GM19238 (cell line): Measurements from ENCODE around the gene IGFBP1.

Experiments
- DNase-seq: peaks from one replicate; pipeline ENCODE4 v3.0.0; 2011; ENCODE audit warnings: low spot score; ENCODE audit not compliant: insufficient read length

Gene IGFBP1

DNA sequence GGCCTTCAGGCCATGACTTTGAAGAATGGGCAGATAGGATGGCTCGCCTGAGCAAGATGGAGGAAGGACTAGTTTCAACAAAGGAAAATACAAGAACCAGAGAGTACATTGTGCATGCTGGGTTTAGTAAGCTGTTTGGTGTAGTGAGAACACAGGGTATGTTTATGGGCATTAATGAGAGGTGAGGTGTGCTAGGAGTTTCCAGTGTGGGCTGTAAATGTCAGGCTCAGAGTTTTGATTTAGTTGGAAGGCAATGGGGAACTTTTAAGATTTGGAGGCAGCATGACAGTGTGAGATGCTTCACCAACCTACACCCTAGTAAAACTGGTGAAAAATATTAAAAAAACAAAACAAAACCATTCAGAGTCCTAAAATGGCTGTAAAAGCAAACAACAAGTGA lies 13.3 kb downstream of the IGFBP1 start:
- DNase-seq = no peak

DNA sequence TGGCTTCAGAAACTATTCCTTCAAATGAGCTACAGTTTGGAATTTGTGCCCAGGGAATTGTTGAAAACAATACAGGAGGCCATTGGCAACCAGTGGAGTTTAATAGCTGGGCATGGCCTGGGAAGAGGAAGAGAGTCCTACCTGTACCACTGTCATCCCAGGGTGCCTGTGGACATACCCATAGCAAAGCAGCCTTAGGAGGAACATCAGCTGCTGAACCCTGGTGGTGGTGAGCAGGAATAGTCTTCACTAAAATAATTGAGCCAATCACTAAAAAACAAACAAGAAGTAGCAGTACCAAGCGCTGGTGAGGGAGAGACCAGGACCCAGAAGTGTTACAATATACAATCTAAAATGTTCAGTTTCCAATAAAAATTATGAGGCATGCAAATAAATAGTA lies 14.5 kb downstream of the IGFBP1 start:
- no peak for DNase-seq

DNA sequence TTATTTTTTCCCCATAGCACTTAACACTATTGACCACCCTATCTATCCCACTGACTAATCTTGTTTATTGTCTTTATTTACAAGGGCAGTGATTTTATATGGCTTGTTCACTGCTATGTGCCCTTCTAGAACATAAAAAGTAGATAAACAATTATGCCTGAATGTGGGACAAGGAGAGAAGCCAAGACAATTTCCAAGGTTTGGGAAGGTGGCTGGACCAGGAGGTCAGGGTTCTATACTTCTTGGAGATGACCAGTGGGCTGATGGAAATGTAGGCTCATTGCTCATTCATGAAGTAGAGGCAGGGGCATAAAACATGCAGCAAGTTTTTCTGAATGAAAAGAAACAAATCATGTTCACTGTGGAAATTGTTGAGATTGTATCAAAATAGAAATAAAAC lies 21.3 kb downstream of the IGFBP1 start:
- DNase-seq = no peak

GRCh38 chr7:45910855-45911254 lies 22.6 kb downstream of the IGFBP1 start:
- DNase-seq = no peak

DNA sequence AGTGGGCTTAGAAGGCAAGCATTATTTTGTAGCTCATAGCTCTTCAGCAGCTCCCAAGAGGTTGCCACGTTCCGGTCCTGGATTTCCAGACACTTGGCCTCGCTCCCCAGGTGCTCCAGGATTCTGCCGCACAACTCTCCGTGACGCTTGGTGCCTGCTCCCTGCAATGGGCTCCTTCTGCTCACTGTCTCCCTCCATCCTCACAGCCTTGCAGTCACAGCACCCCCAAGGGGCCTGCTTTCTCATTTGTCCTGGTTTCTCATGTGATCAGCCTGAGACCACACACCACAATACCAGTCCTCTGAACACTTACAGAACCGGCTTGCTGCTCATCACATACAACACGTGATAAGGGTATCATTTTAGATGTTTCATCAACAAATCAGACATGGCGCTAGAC lies 23.0 kb downstream of the IGFBP1 start:
- DNase-seq = no peak

DNA sequence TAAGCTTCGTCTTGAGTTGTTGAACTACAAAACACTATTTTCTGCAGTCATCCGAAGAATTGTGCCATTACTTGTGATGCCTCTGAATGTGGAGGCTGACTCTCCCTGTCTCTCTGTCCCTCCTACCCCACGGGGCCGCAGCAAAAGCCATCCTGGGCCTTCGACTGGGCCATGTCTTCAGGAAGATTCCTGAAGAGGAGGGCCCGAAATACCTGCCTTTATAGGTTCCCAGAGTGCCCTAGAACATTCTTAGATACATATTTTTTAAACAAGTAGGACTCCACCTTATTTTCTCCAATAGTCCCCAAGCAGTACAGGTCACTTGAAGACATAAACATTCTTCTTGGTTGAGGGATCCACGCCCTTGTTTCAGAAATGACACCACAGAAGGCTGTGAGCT lies 24.7 kb downstream of the IGFBP1 start:
- no peak for DNase-seq

DNA sequence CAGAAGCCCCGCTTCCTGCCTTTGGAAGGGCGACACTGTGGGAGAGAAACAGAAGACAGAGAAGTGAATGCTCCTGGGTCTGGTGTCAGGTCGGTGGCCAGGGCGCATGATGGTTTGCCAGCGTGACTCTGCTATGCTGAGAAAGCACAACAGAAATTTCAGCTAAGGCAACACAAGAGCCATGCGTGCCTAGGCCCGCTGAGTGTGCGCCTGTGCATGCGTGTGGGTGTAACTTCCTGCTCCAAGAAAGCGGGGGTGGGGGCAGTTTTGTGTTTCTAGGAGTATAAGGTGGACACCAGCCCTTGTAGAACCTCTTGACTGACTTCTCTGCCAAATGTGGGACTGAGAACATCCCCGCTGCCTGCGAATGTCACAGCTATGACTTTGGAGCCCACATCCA lies 26.6 kb downstream of the IGFBP1 start:
- DNase-seq = no peak

GRCh38 chr7:45915606-45916005 lies 27.3 kb downstream of the IGFBP1 start:
- DNase-seq = no peak

- DNase-seq = no peak
Measured at GRCh38 chr7:45917064-45917463, 28.8 kb downstream of the IGFBP1 start.

DNA sequence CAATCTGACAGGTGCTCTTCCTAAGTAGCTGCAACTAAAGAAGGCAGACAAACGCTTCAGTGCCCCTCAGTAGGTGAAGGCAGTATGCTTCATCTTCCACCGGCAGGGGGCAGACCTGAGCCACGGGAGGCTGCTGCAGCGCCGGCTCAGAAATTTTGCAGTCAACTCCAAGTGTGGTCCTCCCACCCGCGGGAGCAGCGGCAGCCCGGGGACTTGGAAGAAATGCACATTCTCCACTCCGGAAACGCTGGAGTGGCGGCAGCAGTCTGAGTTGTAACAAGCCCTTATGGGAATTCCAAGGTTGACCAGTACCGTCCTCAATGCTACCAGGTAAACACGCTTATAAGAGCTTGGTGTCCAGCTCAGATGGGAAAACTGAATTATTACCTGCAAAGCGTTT lies 29.4 kb downstream of the IGFBP1 start:
- DNase-seq = peak; percentile 64

DNA sequence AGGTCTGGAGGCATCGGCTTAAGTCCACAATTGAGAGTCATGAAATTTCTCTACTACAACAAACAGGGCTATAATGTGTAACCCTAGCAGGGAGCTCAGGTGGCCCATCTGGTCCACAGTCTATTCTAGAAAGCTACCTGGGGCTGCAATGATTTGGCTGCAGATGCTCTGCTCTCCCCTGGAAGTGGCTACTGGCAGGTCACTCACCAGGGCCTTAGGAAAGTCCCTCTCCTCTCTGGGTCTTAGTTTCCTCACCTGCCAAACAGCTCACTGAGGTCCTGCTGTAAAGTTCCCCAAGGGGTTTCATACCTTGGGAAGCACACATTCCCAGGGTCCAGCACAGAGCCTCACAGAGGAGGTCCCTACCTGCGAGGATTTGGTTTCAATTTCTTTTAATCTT lies 30.3 kb downstream of the IGFBP1 start:
- no peak for DNase-seq

- DNase-seq = no peak
Measured at GRCh38 chr7:45919231-45919784, 31.0 kb downstream of the IGFBP1 start.

DNA sequence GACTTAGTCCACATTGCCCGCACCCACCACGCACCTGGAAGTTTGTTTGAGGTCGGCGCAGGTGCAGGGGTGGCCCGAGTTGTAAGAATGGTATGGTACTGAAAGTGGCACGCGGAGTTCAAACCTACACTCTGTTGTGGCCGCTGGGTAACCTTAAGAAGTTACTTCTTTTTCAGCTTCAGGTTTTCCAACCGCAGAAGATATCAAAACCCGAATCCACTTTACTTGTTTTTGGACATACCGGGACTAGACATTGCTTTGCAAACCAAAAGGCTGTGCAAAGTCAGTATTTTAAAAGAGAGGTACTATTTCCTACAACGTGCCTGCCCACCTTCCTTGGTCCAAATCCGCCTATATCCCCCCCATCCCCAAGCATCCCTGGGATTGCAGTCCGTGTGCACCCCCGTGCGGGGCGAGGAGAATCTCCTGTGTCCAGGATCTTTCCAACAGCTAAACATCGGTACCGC lies 31.7 kb downstream of the IGFBP1 start:
- DNase-seq = no peak

DNA sequence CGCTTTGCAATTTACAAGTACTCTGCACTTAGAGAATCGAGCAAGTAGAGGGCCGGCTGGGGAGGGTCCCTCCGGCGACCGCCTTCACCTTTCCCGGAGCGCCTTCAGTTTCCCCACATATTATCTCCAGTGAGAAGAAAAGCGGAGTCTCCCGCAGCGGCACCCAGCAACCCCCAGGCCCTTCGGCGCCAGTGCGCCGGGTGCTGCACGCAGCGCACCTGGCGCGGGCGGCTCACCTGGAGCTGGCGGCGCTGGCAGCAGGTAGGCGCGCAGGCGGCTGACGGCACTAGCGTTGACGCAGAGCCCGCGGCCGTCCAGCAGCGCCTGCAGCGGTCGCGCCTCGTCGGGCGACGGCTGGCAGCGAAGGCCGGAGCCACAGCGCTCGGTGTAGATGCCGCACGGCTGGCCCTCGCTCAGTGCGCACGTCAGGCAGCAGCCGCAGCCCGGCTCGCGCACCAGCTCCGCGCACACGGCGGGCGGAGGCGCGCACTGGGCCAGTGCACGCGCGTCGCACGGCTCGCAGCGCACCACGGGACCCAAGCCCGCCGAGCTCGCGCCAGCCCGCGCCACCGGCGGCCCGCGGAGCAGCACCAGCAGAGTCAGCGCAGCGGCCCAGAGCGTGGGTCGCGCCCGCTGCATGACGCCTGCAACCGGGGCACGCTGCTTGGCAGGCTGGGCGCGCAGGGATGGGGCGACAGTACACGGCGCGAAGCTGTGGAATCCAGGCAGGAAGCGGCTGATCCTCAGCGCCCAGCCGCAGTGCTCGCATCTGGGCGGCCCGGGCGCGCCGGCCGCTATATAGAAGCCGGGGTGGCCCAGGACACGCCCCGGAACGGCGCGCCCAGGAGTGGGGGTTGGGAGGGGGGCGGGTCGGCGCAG lies 32.5 kb downstream of the IGFBP1 start, which contains the start of gene IGFBP3:
TSS of gene IGFBP3 (minus strand) at position 771 of the 879 bp plus-strand sequence. CDS start at position 639, 132 bp downstream.
- DNase-seq = no peak

- no peak for DNase-seq
Measured at GRCh38 chr7:45921381-45921698, 33.1 kb downstream of the IGFBP1 start.

GRCh38 chr7:45921699-45922519 lies 33.6 kb downstream of the IGFBP1 start:
- no peak for DNase-seq

- DNase-seq = no peak
Measured at GRCh38 chr7:45922810-45923209, 34.5 kb downstream of the IGFBP1 start.

DNA sequence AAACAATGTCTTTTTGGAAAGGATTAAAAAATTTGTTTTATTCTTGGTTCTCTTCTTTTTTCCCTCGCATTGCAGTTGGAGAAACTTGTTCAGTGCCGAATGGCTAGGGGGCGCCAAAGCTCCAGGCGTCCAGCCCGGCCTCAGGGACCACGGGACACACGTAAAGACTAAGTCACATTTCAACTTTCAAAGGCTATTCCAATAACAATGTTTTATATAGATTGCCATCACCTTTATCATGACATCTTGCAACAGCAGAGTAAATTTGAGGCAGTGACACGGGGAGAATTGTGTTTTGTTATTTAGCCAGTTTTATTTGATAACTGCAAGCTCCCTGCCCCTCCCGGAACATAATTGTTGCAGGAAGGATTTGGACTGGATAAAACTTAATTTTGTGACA lies 35.0 kb downstream of the IGFBP1 start:
- no peak for DNase-seq

GRCh38 chr7:45923818-45924217 lies 35.5 kb downstream of the IGFBP1 start:
- no peak for DNase-seq

DNA sequence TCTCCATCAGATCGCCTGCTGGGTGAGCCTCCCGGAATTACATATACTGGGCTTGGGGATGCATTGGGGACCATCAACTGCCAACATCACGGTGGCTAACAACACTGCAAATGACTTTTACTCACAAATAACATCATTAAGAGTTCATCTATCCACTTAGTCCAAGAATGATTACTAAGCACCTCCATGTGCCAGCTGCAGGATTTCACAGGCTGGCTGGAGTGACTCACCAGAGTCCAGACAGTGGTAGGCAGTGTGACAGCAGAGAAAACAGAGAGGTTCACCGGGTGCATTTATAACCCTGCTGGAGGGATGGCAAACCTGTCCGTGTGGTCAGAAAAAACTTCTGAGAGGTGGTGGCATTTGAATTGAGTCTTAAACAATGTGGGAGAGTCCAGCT lies 36.0 kb downstream of the IGFBP1 start:
- no peak for DNase-seq

DNA sequence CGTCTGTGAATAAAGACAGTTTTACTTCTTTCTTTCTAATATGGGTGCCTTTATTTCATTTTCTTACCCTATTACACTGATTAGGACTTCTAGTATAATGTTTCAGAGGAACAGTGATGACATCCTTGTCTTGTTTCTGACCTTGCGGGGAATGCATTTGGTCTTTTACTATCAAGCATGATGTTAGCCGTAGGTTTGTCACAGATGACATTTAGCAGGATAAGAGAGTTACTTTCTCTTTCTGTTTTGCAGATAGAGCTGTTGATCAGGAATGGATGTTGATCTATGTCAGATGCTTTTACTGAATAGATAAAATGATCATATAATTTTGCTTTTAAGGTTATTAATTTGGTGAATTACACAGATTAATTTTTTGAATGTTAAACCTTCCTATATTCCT lies 39.4 kb downstream of the IGFBP1 start:
- DNase-seq = no peak

GRCh38 chr7:45930967-45931366 lies 42.7 kb downstream of the IGFBP1 start:
- DNase-seq = no peak
